ENCODE measurements around the gene PRKX. TPM values are rescaled to one million over a fixed set of nuclear protein-coding genes. Genes with fewer than 3 reads are reported as not detected.
"Not testable (repeated sequence)": the region's sequence is repeated elsewhere in the genome, so short reads cannot be mapped to it uniquely, and the experiment has no call there.

Gene PRKX
- total RNA-seq, 1 donor from 2014 or later: 23.1 TPM

DNA sequence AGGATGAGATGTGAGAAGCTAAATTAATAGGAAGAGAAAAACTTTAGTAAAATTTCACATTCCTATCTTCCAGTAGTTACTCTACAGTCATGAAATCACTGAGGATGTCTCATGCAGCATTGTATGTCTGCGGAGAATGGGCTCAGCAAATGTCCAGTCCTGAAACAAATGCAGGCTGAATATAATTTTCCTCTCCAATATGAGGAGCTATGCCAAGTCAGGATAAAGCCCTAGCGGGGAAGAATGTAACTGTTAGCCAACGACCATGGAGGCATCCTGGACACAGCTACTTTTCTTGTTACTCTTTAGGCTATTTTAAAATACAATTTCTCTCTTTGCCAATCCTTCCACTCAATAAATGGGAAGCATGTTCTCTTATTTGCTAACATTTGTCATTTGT is 127.7 kb downstream of the PRKX start:
- DNase-seq (ENCODE audit: low spot score): no peak

DNA sequence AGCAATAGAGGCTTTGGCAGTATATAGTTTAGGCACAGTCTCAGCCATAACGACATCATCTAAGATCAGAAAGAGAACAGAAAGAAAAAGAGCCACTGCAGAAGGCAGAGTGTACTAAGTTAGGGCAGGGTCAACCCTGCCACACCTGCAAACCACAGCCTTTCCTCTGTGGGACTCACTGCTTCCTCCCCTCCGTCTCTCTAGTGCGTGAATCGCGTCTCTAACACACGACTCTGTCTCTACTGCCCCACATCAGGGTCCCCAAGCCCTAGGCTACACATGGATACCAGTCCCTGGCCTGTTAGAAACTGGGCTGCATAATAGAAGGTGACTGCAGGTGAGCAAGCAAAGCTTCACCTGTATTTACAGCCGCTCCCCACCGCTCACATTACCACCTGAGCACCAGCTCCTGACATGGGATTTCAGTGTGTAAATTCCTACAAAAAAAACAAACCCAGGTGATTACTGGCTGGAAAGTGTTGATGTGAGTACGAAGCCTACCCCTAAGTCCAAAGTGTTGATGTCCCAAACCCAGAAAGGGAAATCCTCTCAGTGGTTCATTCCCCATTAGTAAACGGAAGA is 128.9 kb downstream of the PRKX start:
- DNase-seq (ENCODE audit: low spot score): no peak

GRCh38 chrX:3582451-3582850 is 131.0 kb downstream of the PRKX start:
- DNase-seq (ENCODE audit: low spot score): no peak

DNA sequence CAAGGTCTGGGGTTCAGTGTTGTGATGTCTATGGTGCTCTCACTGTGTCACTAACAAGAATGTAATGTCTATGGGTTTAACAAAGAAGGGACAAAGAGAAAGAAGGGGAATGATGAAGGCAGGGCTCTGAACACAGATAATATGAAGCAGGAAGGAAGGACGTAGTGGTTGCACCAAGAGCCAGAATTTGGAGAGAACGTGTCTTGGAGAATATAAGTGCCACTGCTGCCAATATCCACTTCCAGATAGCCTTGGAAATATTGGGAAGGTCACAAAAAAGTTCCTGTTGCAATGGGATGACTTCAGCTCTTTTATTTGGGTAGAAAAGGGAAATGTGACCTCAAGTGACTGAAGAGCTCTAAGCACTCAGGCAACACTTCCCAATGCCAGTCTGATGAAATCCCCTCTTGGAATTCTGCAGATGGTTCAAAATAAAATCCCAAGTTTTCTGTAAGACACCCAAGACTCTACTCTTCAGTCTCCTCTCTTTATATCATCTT is 131.8 kb downstream of the PRKX start:
- no peak for DNase-seq (ENCODE audit: low spot score)

DNA sequence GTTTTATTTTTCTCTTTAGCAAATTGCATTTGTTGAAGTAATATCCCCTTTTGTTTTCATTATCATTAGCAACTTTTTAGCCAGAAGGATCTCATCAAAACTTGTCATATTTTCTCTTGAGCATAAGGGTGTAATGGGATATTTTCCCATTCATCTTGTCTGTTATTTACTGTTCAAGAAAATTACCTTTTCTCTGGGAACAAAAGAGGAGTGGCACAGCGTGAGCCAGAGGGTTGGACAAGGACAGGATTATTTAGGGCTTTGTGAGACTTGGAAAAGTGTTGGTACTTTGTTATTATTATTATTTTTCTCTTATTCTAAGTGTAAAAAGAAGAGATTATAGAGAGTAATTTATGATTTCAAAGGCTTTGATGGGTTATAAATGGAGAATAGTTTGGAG is 135.9 kb downstream of the PRKX start:
- DNase-seq (ENCODE audit: low spot score): no peak

GRCh38 chrX:3576886-3577501 is 136.5 kb downstream of the PRKX start:
- no peak for DNase-seq (ENCODE audit: low spot score)

GRCh38 chrX:3567686-3568085 is 145.8 kb downstream of the PRKX start:
- DNase-seq (ENCODE audit: low spot score): no peak

DNA sequence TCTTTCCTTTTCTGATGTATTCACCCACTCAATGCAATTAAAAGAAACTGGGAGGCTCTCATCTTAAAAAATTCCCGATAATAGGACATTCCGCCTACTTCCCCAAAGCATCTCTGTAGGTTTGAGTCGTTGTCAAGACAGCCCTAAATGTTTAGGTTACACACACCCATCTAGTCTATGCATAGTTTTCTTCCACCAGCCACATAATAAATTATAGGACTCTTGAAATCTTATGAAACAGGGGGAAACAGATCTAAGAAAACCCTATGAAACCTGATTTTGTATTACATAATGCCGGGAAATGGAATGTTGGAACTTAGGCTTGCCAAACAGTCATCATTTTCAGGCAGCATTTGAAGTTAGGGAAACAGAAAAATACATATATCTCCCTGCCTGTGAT is 150.0 kb downstream of the PRKX start:
- DNase-seq (ENCODE audit: low spot score): no peak

DNA sequence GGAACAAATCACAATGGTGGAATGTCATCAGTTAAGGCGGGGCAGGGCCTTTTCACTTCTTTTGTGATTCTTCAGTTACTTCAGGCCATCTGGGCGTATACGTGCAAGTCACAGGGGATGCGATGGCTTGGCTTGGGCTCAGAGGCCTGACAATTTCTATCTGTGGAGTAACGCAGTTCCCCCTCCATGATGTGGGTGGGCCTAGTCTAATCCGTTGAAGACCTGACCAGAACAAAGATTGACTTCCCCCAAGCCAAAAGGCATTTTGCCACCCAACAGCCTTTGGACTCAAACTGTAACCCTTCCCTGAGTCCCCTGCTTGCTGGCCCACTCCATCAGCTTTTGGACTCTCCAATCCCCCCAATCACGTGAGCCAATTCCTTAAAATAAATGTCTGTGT is 153.4 kb downstream of the PRKX start:
- DNase-seq (ENCODE audit: low spot score): not testable (repeated sequence)
